HG02840 (cell line): ENCODE results near the gene COG5.

ENCODE experiments used
- ATAC-seq: cut with Tn5 transposase; IDR thresholded peaks from one replicate; pipeline ENCODE4 v1.9.1; 2021; ENCODE audit warnings: mild to moderate bottlenecking, moderate library complexity, moderate number of reproducible peaks; ENCODE audit not compliant: unreplicated experiment, low FRiP score

COG5 gene

DNA sequence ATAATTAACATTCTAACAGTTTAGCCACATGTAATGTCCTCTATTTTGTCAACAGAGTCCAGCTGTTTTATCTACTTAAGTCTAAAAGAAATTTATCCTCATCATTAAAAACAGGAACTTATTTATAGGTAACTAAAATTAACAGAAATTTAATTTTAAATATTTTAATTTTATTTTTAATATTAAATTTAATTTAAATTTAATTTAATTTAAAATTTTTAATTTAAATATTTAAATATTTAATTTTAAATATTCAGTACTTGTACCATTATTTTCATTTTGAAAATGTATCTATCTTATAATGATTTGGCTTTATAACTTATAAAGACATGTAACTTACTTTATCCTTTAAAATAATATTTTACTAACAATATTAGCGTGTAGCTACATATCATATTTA is 94.9 kb downstream of the COG5 start:
- no peak for ATAC-seq

- no peak for ATAC-seq
These were observed 95.7 kb downstream of the COG5 start for GRCh38 chr7:107467972-107468371.

- ATAC-seq = no peak
These were observed 99.0 kb downstream of the COG5 start for GRCh38 chr7:107464666-107465226.

DNA sequence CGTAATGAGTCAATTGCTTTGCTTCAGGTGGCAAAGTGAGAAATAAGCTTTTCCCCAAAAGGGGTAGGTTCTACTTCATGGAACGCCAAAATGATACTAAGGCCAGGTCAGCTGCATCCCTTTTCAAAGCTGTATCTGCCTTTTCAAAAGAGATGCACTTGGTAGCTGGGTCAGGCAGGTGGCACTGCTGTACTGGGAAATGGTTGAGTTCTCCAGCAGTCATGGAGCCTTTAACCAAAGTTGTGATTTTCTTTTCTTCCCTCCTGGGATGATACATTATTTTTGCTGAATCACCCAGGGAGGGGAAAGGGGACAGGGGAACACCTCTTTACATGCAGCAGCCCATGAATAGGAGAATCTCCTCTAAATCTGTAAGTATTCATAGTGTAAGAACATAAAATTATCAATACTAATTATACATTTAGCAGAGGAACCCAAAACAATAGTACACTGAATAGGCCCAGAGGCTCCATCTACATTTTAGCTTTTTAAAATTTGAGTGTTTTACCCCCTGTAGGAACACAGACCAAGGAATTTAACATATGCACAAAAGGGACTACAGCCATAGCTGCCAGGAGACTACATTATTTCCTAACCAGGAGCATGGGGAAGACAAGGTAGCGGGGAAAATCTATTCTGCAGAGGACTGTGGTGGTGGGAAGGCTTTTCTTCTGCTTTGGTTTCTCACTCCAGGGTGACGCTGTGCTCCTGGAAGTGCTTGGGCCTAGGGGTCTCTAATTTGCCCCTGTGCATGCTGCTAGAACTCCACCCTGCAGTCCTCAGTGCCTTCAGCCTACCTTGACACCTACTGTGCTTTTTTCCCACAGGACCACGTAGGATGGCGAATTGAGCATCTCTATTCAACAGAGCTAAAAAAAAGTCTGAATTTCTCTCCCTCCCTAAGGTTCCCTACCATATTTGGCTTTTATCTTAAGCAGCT is 100.3 kb downstream of the COG5 start:
- no peak for ATAC-seq

DNA sequence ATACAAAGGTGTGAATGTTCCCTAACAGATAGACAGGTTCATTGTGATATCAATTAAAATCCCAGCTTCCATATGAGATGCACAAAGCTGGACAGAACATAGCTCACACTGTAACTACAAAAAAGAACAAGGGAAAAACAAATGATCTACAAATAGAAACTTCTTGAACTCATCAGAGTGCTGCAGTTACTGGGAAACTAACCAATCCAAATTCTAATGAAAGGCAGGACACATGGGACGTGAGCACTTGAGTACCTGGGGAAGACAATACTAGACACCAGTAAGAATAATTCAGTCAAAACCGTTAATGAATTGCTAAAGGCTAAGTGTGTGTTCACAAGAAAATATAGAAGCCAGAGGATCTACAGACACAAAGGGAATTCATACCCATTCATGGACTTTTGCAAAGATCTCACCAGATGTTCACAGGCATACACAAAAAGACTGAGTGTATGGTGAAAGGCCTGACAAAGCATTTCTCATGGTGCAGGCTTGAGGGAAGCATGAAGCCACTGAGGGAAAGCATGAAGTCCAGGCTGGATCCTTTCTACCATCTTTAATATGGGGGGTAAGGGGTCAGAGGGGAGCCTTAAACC is 101.7 kb downstream of the COG5 start:
- no peak for ATAC-seq

- no peak for ATAC-seq
These were observed 110.3 kb downstream of the COG5 start for GRCh38 chr7:107453388-107453787.

GRCh38 chr7:107450970-107451369 is 112.8 kb downstream of the COG5 start:
- ATAC-seq = no peak

DNA sequence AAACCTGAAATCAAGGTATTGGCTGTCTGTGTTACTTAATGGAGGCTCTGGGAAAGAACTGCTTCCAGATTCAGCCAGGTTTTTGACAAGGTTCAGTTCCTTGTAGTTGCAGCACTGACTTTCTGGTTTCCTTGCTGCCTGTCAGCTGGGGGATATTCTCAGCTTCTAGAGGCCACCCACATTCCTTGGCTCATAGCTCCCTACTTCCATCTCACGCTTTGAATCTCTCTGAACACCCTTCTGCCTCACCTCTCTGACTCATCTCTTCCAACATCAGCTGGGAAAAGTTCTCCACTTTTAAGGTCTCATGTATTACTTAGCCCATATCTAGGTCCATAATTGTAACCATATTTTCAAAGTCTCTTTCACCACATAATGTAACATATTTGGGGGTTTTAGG is 116.7 kb downstream of the COG5 start:
- ATAC-seq = no peak

DNA sequence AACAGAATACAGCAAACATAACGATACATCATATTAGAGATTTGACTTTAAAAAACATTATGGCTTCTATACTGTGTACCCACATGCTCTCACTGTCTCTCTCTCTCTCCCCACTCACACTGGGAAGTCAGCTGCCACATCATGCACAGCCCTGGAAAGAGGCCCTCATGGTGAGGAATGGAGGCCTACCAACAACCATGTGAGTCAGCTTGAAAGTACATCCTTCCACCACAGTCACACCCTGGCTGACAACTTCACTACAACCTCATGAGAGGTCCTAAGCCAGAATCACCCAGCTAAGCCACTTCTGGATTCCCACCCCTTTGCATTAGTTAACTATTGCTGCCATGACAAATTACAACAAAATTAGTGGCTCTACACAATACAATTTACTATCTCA is 117.2 kb downstream of the COG5 start:
- ATAC-seq = no peak

- ATAC-seq = no peak
These were observed 121.0 kb downstream of the COG5 start for GRCh38 chr7:107442678-107443077.

- no peak for ATAC-seq
These were observed 121.9 kb downstream of the COG5 start for GRCh38 chr7:107441581-107442422.

DNA sequence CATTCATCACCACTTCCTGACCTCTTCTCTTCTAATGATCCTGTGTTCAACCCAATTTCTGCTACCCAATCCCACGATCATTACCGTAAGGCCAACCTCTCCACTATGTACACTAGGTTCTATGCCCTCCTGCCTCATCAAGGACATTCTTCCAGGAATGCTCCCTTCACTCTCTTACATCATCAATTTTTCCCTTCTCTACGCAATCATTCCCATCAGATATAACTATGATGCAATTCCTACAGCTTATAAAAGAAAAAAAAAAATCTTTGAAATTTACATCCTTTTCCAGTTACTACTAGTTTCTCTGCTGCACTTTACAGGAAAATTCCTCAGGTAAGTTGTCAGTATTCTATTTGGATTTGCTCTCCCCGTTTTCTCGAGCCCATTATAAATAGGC is 124.7 kb downstream of the COG5 start:
- no peak for ATAC-seq

DNA sequence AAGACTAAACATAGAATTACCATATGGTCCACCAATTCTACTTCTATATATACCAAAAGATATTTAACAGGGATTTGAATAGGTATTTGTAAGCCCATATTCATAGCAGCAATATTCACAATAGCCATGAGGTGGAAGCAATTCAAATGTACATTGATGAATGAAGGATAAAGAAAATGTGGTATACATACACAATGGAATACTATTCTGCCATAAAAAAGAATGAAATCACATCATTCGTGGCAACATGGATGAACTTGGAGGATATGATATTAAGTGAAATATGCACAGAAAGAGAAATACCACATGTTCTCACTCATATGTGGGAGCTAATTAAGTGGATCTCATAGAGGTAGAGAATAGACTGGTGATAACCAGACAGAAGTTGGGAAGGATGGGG is 128.0 kb downstream of the COG5 start:
- no peak for ATAC-seq

GRCh38 chr7:107432261-107432660 is 131.5 kb downstream of the COG5 start:
- ATAC-seq = no peak

DNA sequence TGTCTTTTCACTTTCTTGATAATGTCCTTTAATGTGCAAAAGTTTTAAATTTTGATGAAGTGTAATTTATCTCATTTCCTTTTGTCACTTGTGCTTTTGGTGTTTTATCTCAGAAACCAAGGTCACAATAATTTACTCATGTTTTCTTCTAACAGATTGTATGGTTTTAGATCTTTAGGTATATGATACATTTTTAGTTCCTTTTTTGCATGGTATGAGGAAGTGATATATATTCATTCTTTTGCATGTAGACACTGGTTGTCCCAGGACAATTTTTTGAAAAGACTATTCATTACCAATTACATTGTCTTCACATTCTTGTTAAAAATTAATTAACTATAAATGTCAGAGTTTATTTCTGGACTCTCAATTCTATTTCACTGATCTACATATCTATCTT is 133.7 kb downstream of the COG5 start:
- ATAC-seq = no peak

DNA sequence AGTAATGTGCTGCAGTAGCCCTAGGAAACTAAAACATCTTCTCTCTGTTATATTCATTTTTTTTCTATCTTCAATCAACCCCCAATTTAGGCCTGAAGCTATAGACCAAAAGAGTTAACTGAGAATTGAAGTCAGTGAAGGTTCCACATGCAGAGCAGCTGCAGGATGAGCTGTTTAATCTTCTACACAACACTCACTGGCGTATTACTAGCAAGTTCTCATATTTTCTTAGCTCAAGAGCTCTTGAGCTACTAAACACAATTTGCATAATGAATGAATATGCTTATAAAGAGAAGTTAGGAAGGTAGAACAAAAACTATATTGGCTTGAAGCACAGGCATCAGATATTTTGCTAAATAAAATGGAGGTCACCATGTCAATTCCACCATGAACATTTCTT is 135.1 kb downstream of the COG5 start:
- ATAC-seq = no peak

DNA sequence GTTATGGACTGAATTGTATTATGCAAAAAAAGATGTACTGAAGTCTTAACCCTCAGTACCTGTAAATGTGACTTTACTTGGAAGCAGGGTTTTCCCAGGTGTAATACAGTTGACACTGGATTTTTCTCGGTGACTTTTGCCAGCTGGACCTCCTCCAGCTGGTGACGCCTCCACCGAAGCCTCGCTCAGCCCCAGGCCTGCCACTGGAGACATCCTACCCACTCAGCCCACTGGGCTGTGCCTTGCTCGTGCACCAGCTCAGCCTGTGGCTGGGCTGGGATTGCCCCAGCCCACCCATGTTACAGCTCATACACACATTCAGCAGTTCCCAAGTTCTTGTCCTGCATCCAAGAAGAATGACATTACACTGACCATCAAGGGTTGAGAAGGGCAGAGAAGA is 136.3 kb downstream of the COG5 start:
- ATAC-seq = no peak

DNA sequence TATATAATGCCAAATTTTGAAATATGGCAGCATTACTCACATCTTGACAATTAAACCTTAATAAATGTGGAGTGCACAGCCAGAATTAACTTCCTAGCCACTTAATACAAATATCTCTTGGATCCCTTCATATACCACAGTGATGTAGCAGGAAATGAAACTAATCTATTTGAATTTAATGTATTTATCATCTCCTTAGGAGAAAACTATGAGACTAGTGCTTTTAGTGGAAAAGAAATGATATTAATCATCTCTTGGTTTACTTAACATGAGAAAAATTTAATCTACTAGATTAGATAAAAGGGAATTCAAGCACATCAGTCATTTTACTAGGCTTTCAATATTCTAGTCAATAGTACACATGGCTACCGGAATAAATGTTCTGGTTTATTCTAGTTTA is 149.5 kb downstream of the COG5 start:
- no peak for ATAC-seq

- no peak for ATAC-seq
These were observed 155.4 kb downstream of the COG5 start for GRCh38 chr7:107408349-107408748.

DNA sequence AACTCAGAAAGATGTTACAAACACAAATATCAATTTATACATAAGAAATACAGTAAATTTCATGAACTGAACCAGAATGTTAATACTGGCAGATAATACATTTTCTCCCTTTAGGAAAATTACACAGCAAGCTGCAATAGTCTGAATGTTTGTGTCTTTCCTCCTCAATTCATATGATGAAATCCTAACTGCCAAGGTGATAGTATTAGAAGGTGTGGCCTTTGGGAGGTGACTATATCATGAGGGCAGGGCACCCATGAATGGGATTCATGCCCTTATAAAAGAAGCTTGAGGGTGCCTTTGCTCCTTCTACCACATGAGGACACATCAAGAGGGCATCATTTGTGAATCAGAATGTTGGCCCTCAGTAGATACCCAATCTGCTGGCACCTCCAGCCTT is 158.2 kb downstream of the COG5 start:
- ATAC-seq = no peak
